GM23338 (cell line): Measurements from ENCODE around the gene DOK1. TPM values are rescaled to one million over a fixed set of nuclear protein-coding genes. Genes with fewer than 3 reads are reported as not detected.

Experiments used
- ATAC-seq: fragments of 200-7000 bp; cut with Tn5 transposase; 3 replicates; pipeline ENCODE4 v1.9.1; 2020
- DNase-seq: peaks from one replicate; pipeline ENCODE4 v3.0.0-alpha.2; 2015; ENCODE audit warnings: low spot score
- H2AFZ ChIP-seq: fragments of 200-600 bp; sonication (generic); 2 replicates; pipeline ENCODE4 v1.8.0; 2016; ENCODE audit warnings: antibody characterized with exemption, mild to moderate bottlenecking, moderate library complexity
- H3F3A ChIP-seq: fragments of 200-600 bp; sonication (generic); replicated peaks from 2 replicates; pipeline ENCODE4 v1.8.0; 2017; ENCODE audit warnings: antibody characterized with exemption, mixed run types, low read depth
- H3K27ac ChIP-seq: fragments of 200-600 bp; sonication (generic); 2 replicates; pipeline ENCODE4 v1.6.1; 2016; ENCODE audit warnings: low read depth
- H3K27me3 ChIP-seq: fragments of 200-600 bp; sonication (generic); 2 replicates; pipeline ENCODE4 v1.8.0; 2016; ENCODE audit warnings: mild to moderate bottlenecking, mixed run types, moderate library complexity; ENCODE audit not compliant: insufficient read depth
- H3K36me3 ChIP-seq: fragments of 200-600 bp; sonication (generic); 2 replicates; pipeline ENCODE4 v1.8.0; 2016; ENCODE audit warnings: mild to moderate bottlenecking; ENCODE audit not compliant: insufficient read depth
- H3K4me1 ChIP-seq: fragments of 200-600 bp; sonication (generic); 2 replicates; pipeline ENCODE4 v1.8.0; 2016; ENCODE audit warnings: mild to moderate bottlenecking, moderate library complexity; ENCODE audit not compliant: insufficient read depth
- H3K4me2 ChIP-seq: fragments of 200-600 bp; sonication (generic); 2 replicates; pipeline ENCODE4 v1.7.1; 2017; ENCODE audit warnings: mixed run types
- H3K4me3 ChIP-seq: fragments of 200-600 bp; sonication (generic); 2 replicates; pipeline ENCODE4 v1.6.1; 2016; ENCODE audit warnings: mixed run types
- H3K79me2 ChIP-seq: fragments of 200-600 bp; sonication (generic); replicated peaks from 2 replicates; pipeline ENCODE4 v1.8.0; 2017; ENCODE audit warnings: mild to moderate bottlenecking; ENCODE audit not compliant: insufficient read depth
- H3K9me2 ChIP-seq: fragments of 200-600 bp; sonication (generic); 2 replicates; pipeline ENCODE4 v1.8.0; 2017; ENCODE audit not compliant: insufficient read depth
- H4K20me1 ChIP-seq: fragments of 200-600 bp; sonication (generic); replicated peaks from 2 replicates; pipeline ENCODE4 v1.8.0; 2017; ENCODE audit warnings: mild to moderate bottlenecking; ENCODE audit not compliant: insufficient read depth
- H3K27ac Mint-ChIP-seq: 2 replicates; pipeline ENCODE4 v1.8.0; 2020; ENCODE audit warnings: inconsistent platforms, mild to moderate bottlenecking, moderate library complexity, mixed read lengths
- H3K27me3 Mint-ChIP-seq: 3 replicates; pipeline ENCODE4 v1.8.0; 2022; ENCODE audit warnings: low read depth, mild to moderate bottlenecking, moderate library complexity, mixed read lengths, inconsistent platforms; ENCODE audit not compliant: insufficient read depth, poor library complexity
- H3K36me3 Mint-ChIP-seq: 3 replicates; pipeline ENCODE4 v1.8.0; 2021; ENCODE audit warnings: low read depth, mild to moderate bottlenecking, inconsistent platforms, moderate library complexity, mixed read lengths
- H3K4me1 Mint-ChIP-seq: 3 replicates; pipeline ENCODE4 v1.8.0; 2020; ENCODE audit warnings: mild to moderate bottlenecking, inconsistent platforms, mixed read lengths
- H3K4me3 Mint-ChIP-seq: 3 replicates; pipeline ENCODE4 v1.8.0; 2021; ENCODE audit warnings: moderate library complexity, mild to moderate bottlenecking, inconsistent platforms, mixed read lengths
- H3K9me3 Mint-ChIP-seq: 3 replicates; pipeline ENCODE4 v1.8.0; 2020; ENCODE audit warnings: moderate library complexity, mild to moderate bottlenecking, inconsistent platforms, mixed read lengths
- CTCF ChIP-seq, 2 experiments: fragments of 200-600 bp in 1 of 2; sonication (generic) in 1 of 2; conservative IDR thresholded peaks; 2 replicates each; pipeline versions ENCODE4 v1.5.1 to v1.6.1; 2016 to 2017; ENCODE audit warnings: antibody characterized with exemption in 2 of 2, low read depth in 2 of 2, mild to moderate bottlenecking in 2 of 2, moderate library complexity in 1 of 2
- ETS1 ChIP-seq: IDR thresholded peaks from 2 replicates; pipeline ENCODE4 v1.6.1; 2016; ENCODE audit warnings: antibody characterized with exemption
- EZH2 ChIP-seq: fragments of 200-600 bp; sonication (generic); IDR thresholded peaks from one replicate; pipeline ENCODE4 v1.8.0; 2017; ENCODE audit warnings: antibody characterized with exemption, mild to moderate bottlenecking, low read depth; ENCODE audit not compliant: unreplicated experiment
- NANOG ChIP-seq: IDR thresholded peaks from 2 replicates; pipeline ENCODE4 v1.6.1; 2016; ENCODE audit warnings: antibody characterized with exemption, borderline replicate concordance
- REST ChIP-seq: IDR thresholded peaks from one replicate; pipeline ENCODE4 v1.6.1; 2018; ENCODE audit warnings: antibody characterized with exemption; ENCODE audit not compliant: unreplicated experiment
- STAT1 ChIP-seq: IDR thresholded peaks from one replicate; pipeline ENCODE4 v1.6.1; 2016; ENCODE audit warnings: antibody characterized with exemption; ENCODE audit not compliant: unreplicated experiment
- ZNF462 ChIP-seq: fragments of 250-450 bp; sonication (Bioruptor Pico); IDR thresholded peaks from 2 replicates; pipeline ENCODE4 v1.5.0; 2020; ENCODE audit warnings: mild to moderate bottlenecking, moderate library complexity
- polyA plus RNA-seq: library from polyadenylated mRNA; unstranded; fragments of >200 nt; fragmentation: Nextera tagmentation; extraction: Ambion mirVana; gene quantifications from 2 replicates; pipeline ENCODE4 v1.2.1, GENCODE V29; 2016
- total RNA-seq: library from RNA; depleted of rRNA; stranded (reverse); fragments of >200 nt; shearing (Covaris generic); gene quantifications from 2 replicates; pipeline ENCODE4 v1.2.3, GENCODE V29; 2014

The DOK1 gene
- total and polyA plus RNA-seq, 2 experiments from 2014 or later, result 3.9 to 15.5 TPM

GRCh38 chr2:74606927-74607326, 52.4 kb downstream of the DOK1 start:
- Histone ChIP-seq H3K4me2 (no peak overlapping the region), H3K9me2 (peaks cover 4% of the 10 kb centered on the region; the same call in 1 of the 2 replicates), H3F3A (no peaks in the 10 kb centered on the region), H2AFZ (no peak overlapping the region), H3K4me1 (no peaks in the 10 kb centered on the region), H4K20me1 (peaks cover under 1% of the 10 kb centered on the region; the same call in 1 of the 2 replicates), H3K79me2 (no peaks in the 10 kb centered on the region), H3K27me3 (no peaks in the 10 kb centered on the region), H3K36me3 (no peaks in the 10 kb centered on the region), H3K4me3 (no peak overlapping the region), H3K27ac (no peak overlapping the region)
- no peak for TF ChIP-seq EZH2
- TF ChIP-seq ETS1, result no peak
- no peak for TF ChIP-seq STAT1
- TF ChIP-seq CTCF (conservative IDR thresholded peaks at IDR 0.05; ENCODE audit: low read depth in 2 of 2), result no peak
- TF ChIP-seq REST, result no peak
- TF ChIP-seq NANOG, result no peak
- TF ChIP-seq ZNF462 (CRISPR knock-in tag), result no peak
- Mint-ChIP-seq H3K9me3 (no peaks in the 10 kb centered on the region), H3K4me1 (no peaks in the 10 kb centered on the region), H3K27ac (no peak overlapping the region), H3K27me3 (no peaks in the 10 kb centered on the region), H3K4me3 (no peak overlapping the region), H3K36me3 (no peaks in the 10 kb centered on the region)
- no peak for DNase-seq
- ATAC-seq, result no peak
